RKO (cell line): ENCODE measurements around the gene ZNF777.
A peak's percentile ranks its signal among the peaks of the same experiment; 100 is the strongest.
"Not testable (repeated sequence)": the region's sequence is repeated elsewhere in the genome, so short reads cannot be mapped to it uniquely, and the experiment has no call there.

Experiments
- DNase-seq: peaks from one replicate; pipeline ENCODE4 v3.0.0-alpha.2; 2016; ENCODE audit warnings: low spot score

ZNF777 gene

GRCh38 chr7:149460493-149461277 lies at the start of gene ZNF777:
ZNF777 (minus strand) TSS chr7:149461062; CDS start chr7:149456022, 5,040 bp downstream.
- peak; percentile 93 for DNase-seq

- DNase-seq: no peak
Measured at GRCh38 chr7:149510248-149510647, 49.4 kb upstream of the ZNF777 start.

- no peak for DNase-seq
Measured at GRCh38 chr7:149509774-149510173, 48.9 kb upstream of the ZNF777 start.

GRCh38 chr7:149505551-149505950 lies 44.7 kb upstream of the ZNF777 start:
- no peak for DNase-seq

- no peak for DNase-seq
Measured at GRCh38 chr7:149501651-149502050, 40.8 kb upstream of the ZNF777 start.

GRCh38 chr7:149500910-149501309 lies 40.0 kb upstream of the ZNF777 start:
- DNase-seq: no peak

GRCh38 chr7:149500201-149500600 lies 39.3 kb upstream of the ZNF777 start:
- no peak for DNase-seq

GRCh38 chr7:149498811-149499210 lies 37.9 kb upstream of the ZNF777 start:
- no peak for DNase-seq

- peak; percentile 94 for DNase-seq
Measured at GRCh38 chr7:149497467-149498261, 36.8 kb upstream of the ZNF777 start, which contains the start of gene ZNF746. ZNF746 (minus strand) TSS chr7:149497809; CDS start chr7:149497536, 273 bp downstream.

- peak; percentile 50 for DNase-seq
Measured at GRCh38 chr7:149496642-149497391, 36.0 kb upstream of the ZNF777 start.

GRCh38 chr7:149495785-149496641 lies 35.2 kb upstream of the ZNF777 start:
- peak; percentile 85 for DNase-seq

- no peak for DNase-seq
Measured at GRCh38 chr7:149494738-149495368, 34.0 kb upstream of the ZNF777 start.

- not testable (repeated sequence) for DNase-seq
Measured at GRCh38 chr7:149493975-149494374, 33.1 kb upstream of the ZNF777 start.

- no peak for DNase-seq
Measured at GRCh38 chr7:149493366-149493765, 32.5 kb upstream of the ZNF777 start.

- no peak for DNase-seq
Measured at GRCh38 chr7:149490083-149490760, 29.4 kb upstream of the ZNF777 start.

GRCh38 chr7:149489391-149490024 lies 28.6 kb upstream of the ZNF777 start:
- DNase-seq: no peak

- no peak for DNase-seq
Measured at GRCh38 chr7:149479568-149479967, 18.7 kb upstream of the ZNF777 start.

- no peak for DNase-seq
Measured at GRCh38 chr7:149478754-149479153, 17.9 kb upstream of the ZNF777 start.

- no peak for DNase-seq
Measured at GRCh38 chr7:149477494-149478443, 16.9 kb upstream of the ZNF777 start.
